ENCODE data around the gene ERBIN. TPM values are rescaled to one million over a fixed set of nuclear protein-coding genes. Genes with fewer than 3 reads are reported as not detected.

ERBIN gene
- total and polyA plus RNA-seq, 9 of the 15 experiments (the other 6 are each of a cell fraction or from before 2014, with no cell fraction given) = 11.9 to 72.8 (median 41.7) TPM

GRCh38 chr5:66066826-66067225 lies 140.5 kb downstream of the ERBIN start:
- ATAC-seq = no peak
- no TSS peak for BruUV-seq (replicated peaks)
- Histone ChIP-seq H3K4me2 (ENCODE audit: insufficient read depth, low read length) (no peak overlapping the region), H3K4me3 (no peak overlapping the region), H3K4me1 (replicated peaks in 1 of 2; ENCODE audit: control insufficient read depth in 2 of 2, insufficient read depth in 2 of 2, low read length in 2 of 2) (no peaks in the 10 kb centered on the region), H3K9ac (ENCODE audit: insufficient read depth in 1 of 2, low read depth in 2 of 2, low read length in 2 of 2) (no peak overlapping the region), H3K9me1 (ENCODE audit: control insufficient read depth, insufficient read depth, low read length) (no peaks in the 10 kb centered on the region), H2AFZ (ENCODE audit: low read depth, low read length) (no peak overlapping the region), H3K27me3 (ENCODE audit: control insufficient read depth in 2 of 2, insufficient read depth in 2 of 2, low read length in 2 of 2) (no peaks in the 10 kb centered on the region), H3K27ac (ENCODE audit: extremely low read depth, low read depth, low read length) (no peak overlapping the region), H4K20me1 (replicated peaks; ENCODE audit: control insufficient read depth, insufficient read depth, low read length) (no peaks in the 10 kb centered on the region), H3K79me2 (ENCODE audit: control insufficient read depth, insufficient read depth, low read length) (peaks cover 10% of the 10 kb centered on the region), H3K36me3 (ENCODE audit: control insufficient read depth, insufficient read depth, low read length) (peaks cover 31% of the 10 kb centered on the region), H3K9me3 (replicated peaks; ENCODE audit: control insufficient read depth, insufficient read depth, low read depth, low read length) (no peaks in the 10 kb centered on the region)
- DNase-seq (ENCODE audit: extremely low read depth in 1 of 4, low spot score in 3 of 4) = no peak
- intact Hi-C loops (cut with micrococcal nuclease) (no loop called here), in situ Hi-C loops (cut with MboI) (no loop called here)
- FAIRE-seq = no peak
- ChIA-PET CTCF (ENCODE audit: low intra/inter-chr PET ratio) (no interaction called here), POLR2A (interaction anchor here (0.8 kb wide), 1 partner anchor 13 kb away, joined by 3 read pairs; no protein-coding TSS in a partner anchor)
- TF ChIP-seq XRCC4 (IDR thresholded peaks at IDR 0.05; ENCODE audit: extremely low read depth, insufficient read depth, insufficient read length) (no peak), NRF1 (conservative IDR thresholded peaks at IDR 0.05 in 1 of 2, IDR thresholded peaks at IDR 0.05 in 1 of 2) (no peak), MCM3 (IDR thresholded peaks at IDR 0.05) (no peak), MAFK (IDR thresholded peaks at IDR 0.05; ENCODE audit: low read length) (no peak)
- 96% methylated on average over 2 of the region's 2 CpGs for WGBS (ENCODE audit: insufficient coverage, low coverage, missing lambda C conversion rate)

DNA sequence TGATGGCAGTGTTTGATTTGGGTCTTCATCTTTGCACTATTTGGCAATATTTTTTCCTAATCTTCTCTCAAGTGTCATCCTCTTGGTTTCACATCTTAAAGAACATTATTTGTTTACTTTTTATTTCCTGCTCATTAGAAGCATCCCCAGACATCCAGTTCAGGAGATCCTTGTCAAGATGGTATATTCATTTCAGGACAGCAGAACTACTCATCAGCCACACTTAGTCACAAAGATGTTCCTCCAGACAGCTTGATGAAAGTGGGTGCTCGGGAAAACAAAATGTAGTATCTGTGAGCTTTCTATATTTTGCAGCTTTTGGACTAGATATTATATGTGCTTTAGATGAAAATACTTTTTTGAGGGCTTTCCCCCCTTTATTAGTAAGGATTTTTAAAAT lies 145.7 kb downstream of the ERBIN start:
- Histone ChIP-seq H3K4me2 (ENCODE audit: insufficient read depth, low read length) (no peak overlapping the region), H2AFZ (ENCODE audit: low read depth, low read length) (no peak overlapping the region), H3K27ac (ENCODE audit: extremely low read depth, low read depth, low read length) (no peak overlapping the region), H4K20me1 (replicated peaks; ENCODE audit: control insufficient read depth, insufficient read depth, low read length) (no peaks in the 10 kb centered on the region), H3K79me2 (ENCODE audit: control insufficient read depth, insufficient read depth, low read length) (no peaks in the 10 kb centered on the region; the same call in 1 of the 3 replicates), H3K9me3 (replicated peaks; ENCODE audit: control insufficient read depth, insufficient read depth, low read depth, low read length) (no peaks in the 10 kb centered on the region), H3K4me1 (replicated peaks in 1 of 2; ENCODE audit: control insufficient read depth in 2 of 2, insufficient read depth in 2 of 2, low read length in 2 of 2) (no peaks in the 10 kb centered on the region), H3K27me3 (ENCODE audit: control insufficient read depth in 2 of 2, insufficient read depth in 2 of 2, low read length in 2 of 2) (no peaks in the 10 kb centered on the region), H3K4me3 (no peak overlapping the region), H3K9me1 (ENCODE audit: control insufficient read depth, insufficient read depth, low read length) (no peaks in the 10 kb centered on the region), H3K36me3 (ENCODE audit: control insufficient read depth, insufficient read depth, low read length) (peaks cover 39% of the 10 kb centered on the region), H3K9ac (ENCODE audit: insufficient read depth in 1 of 2, low read depth in 2 of 2, low read length in 2 of 2) (no peak overlapping the region)
- no peak for DNase-seq (ENCODE audit: extremely low read depth in 1 of 4, low spot score in 3 of 4)
- FAIRE-seq = no peak
- intact Hi-C loops (cut with micrococcal nuclease) = no loop called here
- CTCF ChIA-PET (ENCODE audit: low intra/inter-chr PET ratio) = no interaction called here
- WGBS (ENCODE audit: insufficient coverage, low coverage, missing lambda C conversion rate) = 95% methylated on average over 1 of the region's 1 CpG
- TF ChIP-seq MEIS2 (IDR thresholded peaks at IDR 0.05; ENCODE audit: partially characterized antibody) (no peak), RERE (CRISPR knock-in tag; IDR thresholded peaks at IDR 0.05; ENCODE audit: borderline replicate concordance) (no peak), ZNF445 (CRISPR knock-in tag; IDR thresholded peaks at IDR 0.05; ENCODE audit: low read depth) (no peak)
- no TSS peak for BruUV-seq (replicated peaks)
- POLR2A ChIA-PET = no interaction called here
- ATAC-seq = no peak
- in situ Hi-C loops (cut with MboI) = no loop called here

All from K562 (cell line).